SK-N-MC (cell line): ENCODE data around the gene NTRK1.

Experiments
- EZH2 ChIP-seq: fragments of 200-600 bp; sonication (generic); IDR thresholded peaks from one replicate; pipeline ENCODE4 v1.6.1; 2017; ENCODE audit warnings: antibody characterized with exemption
- FOXP2 ChIP-seq: optimal IDR thresholded peaks from 2 replicates; pipeline ENCODE3; 2011; ENCODE audit warnings: mild to moderate bottlenecking, moderate library complexity; ENCODE audit not compliant: insufficient read depth; ENCODE audit errors: extremely low read length, control extremely low read depth
- POLR2AphosphoS5 ChIP-seq: IDR thresholded peaks from 2 replicates; pipeline ENCODE4 v1.6.1; 2012; ENCODE audit warnings: mild to moderate bottlenecking, low read depth, low read length, borderline replicate concordance

DNA sequence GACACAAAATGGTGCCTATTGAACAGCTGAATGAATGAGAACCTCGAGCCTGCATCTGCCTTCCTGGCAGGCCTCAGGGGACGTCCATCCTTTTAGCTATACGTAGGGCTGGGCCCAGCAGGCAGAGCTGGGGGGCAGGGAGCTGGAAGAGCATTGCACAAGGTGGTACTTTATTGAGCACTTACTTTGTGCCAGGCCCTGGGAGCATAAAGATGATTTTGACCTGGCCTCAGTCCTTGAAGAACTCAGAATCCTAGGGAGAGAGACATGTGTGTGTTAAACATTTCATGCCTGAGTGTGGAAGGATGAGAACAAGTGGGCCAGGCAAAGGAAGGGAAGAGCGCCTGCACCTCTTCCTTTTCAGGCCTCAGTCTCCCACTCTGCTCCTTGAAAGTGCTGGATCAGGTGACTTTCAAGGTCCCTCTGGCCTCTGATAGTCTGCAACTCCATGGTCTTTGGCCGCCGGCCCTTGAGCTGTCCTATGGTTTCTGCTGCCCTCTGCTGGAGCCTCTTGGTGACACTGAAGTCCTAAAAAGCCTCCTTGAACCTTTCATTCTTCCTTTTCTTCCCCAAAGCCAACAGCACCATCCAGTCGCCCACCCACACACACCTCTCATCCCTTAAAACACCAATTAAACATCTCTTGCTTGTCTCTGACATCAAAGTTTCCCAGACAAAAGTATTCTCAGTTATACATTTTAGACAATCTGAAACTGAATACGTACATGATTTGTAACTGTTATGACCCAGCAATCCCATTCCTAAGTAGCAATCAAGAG is 29.3 kb downstream of the NTRK1 start:
- TF ChIP-seq EZH2 (no peak), POLR2AphosphoS5 (no peak), FOXP2 (no peak)
